Inflammatory macrophage (primary cell): ENCODE measurements around the gene MIPEP.

Experiments used
- DNase-seq, 2 donors: peaks; one replicate each; pipeline ENCODE4 v3.0.0-alpha.2; 2020 to 2022

The MIPEP gene

GRCh38 chr13:23849670-23850069 lies 39.5 kb downstream of the MIPEP start:
- DNase-seq = no peak

GRCh38 chr13:23848646-23849141 lies 40.5 kb downstream of the MIPEP start:
- no peak for DNase-seq

GRCh38 chr13:23848019-23848418 lies 41.2 kb downstream of the MIPEP start:
- no peak for DNase-seq

GRCh38 chr13:23847497-23847896 lies 41.7 kb downstream of the MIPEP start:
- no peak for DNase-seq

- DNase-seq = no peak
Observed at GRCh38 chr13:23845105-23845725, 44.0 kb downstream of the MIPEP start.

GRCh38 chr13:23844132-23844531 lies 45.1 kb downstream of the MIPEP start:
- no peak for DNase-seq

GRCh38 chr13:23843436-23843835 lies 45.8 kb downstream of the MIPEP start:
- no peak for DNase-seq

GRCh38 chr13:23842406-23842805 lies 46.8 kb downstream of the MIPEP start:
- no peak for DNase-seq

GRCh38 chr13:23833733-23834611 lies 55.2 kb downstream of the MIPEP start:
- no peak for DNase-seq

GRCh38 chr13:23828866-23829265 lies 60.3 kb downstream of the MIPEP start:
- no peak for DNase-seq

- no peak for DNase-seq
Observed at GRCh38 chr13:23828086-23828485, 61.1 kb downstream of the MIPEP start.

- DNase-seq = no peak
Observed at GRCh38 chr13:23825179-23825578, 64.0 kb downstream of the MIPEP start.

GRCh38 chr13:23824371-23824770 lies 64.8 kb downstream of the MIPEP start:
- no peak for DNase-seq

- DNase-seq = no peak
Observed at GRCh38 chr13:23822252-23822824, 66.9 kb downstream of the MIPEP start.

- no peak for DNase-seq
Observed at GRCh38 chr13:23820530-23820929, 68.7 kb downstream of the MIPEP start.

- DNase-seq = no peak
Observed at GRCh38 chr13:23817830-23818229, 71.4 kb downstream of the MIPEP start.

GRCh38 chr13:23817136-23817535 lies 72.1 kb downstream of the MIPEP start:
- DNase-seq = no peak

- no peak for DNase-seq
Observed at GRCh38 chr13:23813635-23814034, 75.6 kb downstream of the MIPEP start.

GRCh38 chr13:23811366-23812062 lies 77.7 kb downstream of the MIPEP start:
- DNase-seq = no peak

GRCh38 chr13:23810685-23811240 lies 78.4 kb downstream of the MIPEP start:
- DNase-seq = no peak

GRCh38 chr13:23808803-23809202 lies 80.4 kb downstream of the MIPEP start:
- DNase-seq = no peak

GRCh38 chr13:23806874-23807526 lies 82.2 kb downstream of the MIPEP start:
- no peak for DNase-seq
